Panc1 (cell line): ENCODE results near the gene ZNF792. TPM values are rescaled to one million over a fixed set of nuclear protein-coding genes. Genes with fewer than 3 reads are reported as not detected.

Source experiments
- ATAC-seq: fragments of 200-7000 bp; cut with Tn5 transposase; 2 replicates; pipeline ENCODE4 v1.9.1; 2020; ENCODE audit warnings: mild to moderate bottlenecking, moderate library complexity
- BruUV-seq: library from RNA; stranded (reverse); fragments of 400-500 nt; replicated peaks from 2 replicates; lab custom pipeline; 2021; lab: Mats Ljungman, UMichigan
- CTCF ChIA-PET: fragments of 300-600 bp; sonication (Branson Sonifier 250); formaldehyde crosslinking; loops from one replicate; lab custom pipeline; 2022; ENCODE audit warnings: antibody characterized with exemption; lab: Charles Lee
- POLR2A ChIA-PET: fragments of 300-600 bp; sonication (Branson Sonifier 250); formaldehyde crosslinking; loops from one replicate; lab custom pipeline; 2022; ENCODE audit warnings: antibody characterized with exemption; lab: Charles Lee
- DNase-seq: peaks from one replicate; pipeline ENCODE4 v3.0.0-alpha.2; 2010; ENCODE audit warnings: low read depth, low spot score
- H3K27ac ChIP-seq: 2 replicates; pipeline ENCODE4 v1.5.1; 2011; ENCODE audit warnings: mild to moderate bottlenecking, low read length, inconsistent platforms
- H3K27me3 ChIP-seq: fragments of 200-500 bp; sonication (Bioruptor generic); 2 replicates; pipeline ENCODE4 v1.6.0; 2014; ENCODE audit warnings: low read length, inconsistent platforms; ENCODE audit not compliant: control insufficient read depth, insufficient read depth
- H3K36me3 ChIP-seq: fragments of 200-500 bp; sonication (Bioruptor generic); 2 replicates; pipeline ENCODE4 v1.5.1; 2014; ENCODE audit warnings: inconsistent platforms, mild to moderate bottlenecking, low read length, moderate library complexity; ENCODE audit not compliant: control insufficient read depth, insufficient read depth
- H3K4me1 ChIP-seq: 2 replicates; pipeline ENCODE4 v1.5.1; 2011; ENCODE audit warnings: inconsistent platforms, mild to moderate bottlenecking, low read length, moderate library complexity; ENCODE audit not compliant: control insufficient read depth, insufficient read depth
- H3K4me3 ChIP-seq, 2 experiments: 2 replicates each; pipeline ENCODE4 v1.5.1; 2011 to 2012; ENCODE audit warnings: low read depth in 2 of 2, low read length in 2 of 2, mild to moderate bottlenecking in 2 of 2, inconsistent platforms in 1 of 2, moderate library complexity in 1 of 2
- H3K9me3 ChIP-seq: fragments of 200-500 bp; sonication (Bioruptor generic); 2 replicates; pipeline ENCODE4 v1.5.1; 2014; ENCODE audit warnings: low read depth, mild to moderate bottlenecking, inconsistent platforms, low read length, moderate library complexity; ENCODE audit not compliant: control insufficient read depth, insufficient read depth
- CTCF ChIP-seq: fragments of 450-650 bp; IDR thresholded peaks from 2 replicates; pipeline ENCODE4 v1.5.1; 2017; ENCODE audit warnings: mild to moderate bottlenecking
- POLR2AphosphoS5 ChIP-seq: IDR thresholded peaks from 2 replicates; pipeline ENCODE4 v1.6.1; 2012; ENCODE audit warnings: mild to moderate bottlenecking, low read depth, low read length, moderate library complexity
- REST ChIP-seq, 2 experiments: IDR thresholded peaks; 2 replicates each; pipeline ENCODE4 v1.6.1; 2011 to 2012; ENCODE audit warnings: low read depth in 2 of 2, control low read depth in 1 of 2, low read length in 1 of 2, mild to moderate bottlenecking in 1 of 2, moderate library complexity in 1 of 2; ENCODE audit not compliant: insufficient read depth in 1 of 2
- SIN3A ChIP-seq: IDR thresholded peaks from 2 replicates; pipeline ENCODE4 v1.6.1; 2012; ENCODE audit warnings: low read depth, mild to moderate bottlenecking, low read length, moderate library complexity, borderline replicate concordance; ENCODE audit not compliant: insufficient read depth
- TCF7L2 ChIP-seq: IDR thresholded peaks from 2 replicates; pipeline ENCODE4 v1.6.1; 2011; ENCODE audit warnings: mild to moderate bottlenecking, low read depth, low read length, inconsistent platforms
- in situ Hi-C: cut with HindIII; loops from 2 replicates; pipeline ENCODE4 v1.10.0; 2016; ENCODE audit warnings: low sequenced_read_pairs, low pct_unique_long_range_greater_than_20kb
- intact Hi-C: fragments of 100-400 bp; cut with micrococcal nuclease; formaldehyde crosslinking; loops from one replicate; pipeline ENCODE4 v1.10.0; 2022; ENCODE audit not compliant: unreplicated experiment
- total RNA-seq: library from RNA; stranded (reverse); gene quantifications from one replicate; pipeline ENCODE4 v1.2.1, GENCODE V29; 2021; ENCODE audit not compliant: unreplicated experiment

The ZNF792 gene
- total RNA-seq, 1 experiment from 2014 or later, result 1.8 TPM

- intact Hi-C loops, result no loop called here
- no peak for ATAC-seq
- H3K27ac ChIP-seq, result no peak overlapping the region
Observed at GRCh38 chr19:35002037-35002535, 38.1 kb upstream of the ZNF792 start.

GRCh38 chr19:35000647-35001501 is 36.8 kb upstream of the ZNF792 start:
- peak; percentile 30 for ATAC-seq
- intact Hi-C loops, result no loop called here
- Histone ChIP-seq H3K27ac (peak overlapping the region; percentile 75), H3K4me3 (peak overlapping the region; percentile 56 to 87), H3K9me3 (no peaks in the 10 kb centered on the region), H3K4me1 (peaks cover 13% of the 10 kb centered on the region; the same call in 1 of the 2 replicates), H3K36me3 (no peaks in the 10 kb centered on the region), H3K27me3 (no peaks in the 10 kb centered on the region)
- CTCF ChIA-PET, result no interaction called here
- BruUV-seq, result TSS peak; percentile 60
- TF ChIP-seq CTCF (no peak), TCF7L2 (no peak), POLR2AphosphoS5 (no peak), REST (IDR thresholded peaks at IDR 0.05; ENCODE audit: insufficient read depth in 1 of 2, low read depth in 2 of 2, low read length in 1 of 2) (no peak), SIN3A (no peak)
- POLR2A ChIA-PET, result no interaction called here
- no peak for DNase-seq
- in situ Hi-C loops, result no loop called here

More at GRCh38 chr19:35002037-35002535, 38.1 kb upstream of the ZNF792 start:
- H3K4me3 ChIP-seq, result peak overlapping the region in 1 of 2 experiments; percentile 87; a peak in 1 of 4 replicates
- no peaks in the 10 kb centered on the region for H3K36me3 ChIP-seq
- no TSS peak for BruUV-seq
- peaks cover 18% of the 10 kb centered on the region for H3K4me1 ChIP-seq
- TF ChIP-seq REST (IDR thresholded peaks at IDR 0.05; ENCODE audit: insufficient read depth in 1 of 2, low read depth in 2 of 2, low read length in 1 of 2) (no peak), TCF7L2 (no peak)
- ChIA-PET POLR2A (no interaction called here), CTCF (no interaction called here)
- H3K27me3 ChIP-seq, result no peaks in the 10 kb centered on the region
- no peak for DNase-seq
- in situ Hi-C loops, result no loop called here
- H3K9me3 ChIP-seq, result no peaks in the 10 kb centered on the region
